ENCODE results near the gene RSKR. TPM values are rescaled to one million over a fixed set of nuclear protein-coding genes. Genes with fewer than 3 reads are reported as not detected.
"Not testable (repeated sequence)": the region's sequence is repeated elsewhere in the genome, so short reads cannot be mapped to it uniquely, and the experiment has no call there.

Gene RSKR
- total RNA-seq, 2 experiments from 2014 or later: 23.0 to 28.7 TPM

DNA sequence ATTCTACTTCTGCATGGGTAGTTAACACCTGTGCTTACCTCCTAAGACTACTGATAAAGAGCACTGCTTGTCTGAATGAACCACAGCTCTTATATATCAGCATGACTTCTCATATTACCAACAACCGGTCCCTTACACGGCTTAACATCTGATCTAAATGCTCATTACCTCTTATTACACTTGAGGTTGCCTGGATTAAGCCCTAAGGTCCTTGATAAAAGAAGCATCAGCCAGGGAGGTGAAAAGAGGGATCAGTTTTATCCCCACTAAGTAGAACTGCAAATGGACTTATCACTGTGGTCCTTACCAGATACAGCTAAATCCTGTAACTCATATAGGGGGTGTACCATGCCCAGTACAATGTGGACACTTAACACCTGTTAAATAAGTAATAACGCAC lies 8.2 kb upstream of the RSKR start:
- Mint-ChIP-seq H3K4me1 (ENCODE audit: low read depth) (no peaks in the 10 kb centered on the region), H3K36me3 (ENCODE audit: low read depth) (peaks cover 71% of the 10 kb centered on the region), H3K4me3 (no peak overlapping the region), H3K27ac (no peak overlapping the region), H3K27me3 (ENCODE audit: low read depth) (no peaks in the 10 kb centered on the region), H3K9me3 (ENCODE audit: insufficient read depth) (no peaks in the 10 kb centered on the region)
- ChIA-PET POLR2A (no interaction called here), CTCF (no interaction called here)
- ATAC-seq (no peak), DNase-seq (no peak)

DNA sequence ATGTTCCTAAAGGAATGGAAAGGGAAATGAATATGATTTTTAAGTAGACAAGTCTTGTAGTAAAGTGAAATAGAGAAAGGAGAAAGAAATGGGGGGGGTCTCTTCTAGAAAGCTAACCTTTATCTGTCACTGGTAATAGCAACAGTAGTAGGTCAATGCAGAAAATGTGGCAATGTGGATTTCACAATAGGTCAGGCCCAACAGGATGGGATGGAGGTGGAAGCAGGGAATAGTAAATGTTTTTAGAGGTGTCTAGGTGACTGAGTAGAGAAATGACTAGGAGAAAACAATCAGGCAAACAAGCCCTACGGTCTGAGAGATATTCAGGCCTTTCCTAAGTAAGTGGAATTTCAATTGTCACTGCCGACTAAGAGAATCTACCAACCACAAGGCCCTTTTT lies 6.0 kb upstream of the RSKR start:
- ChIA-PET CTCF (interaction anchor here (0.7 to 1.0 kb wide), 3 partner anchors 24 to 144 kb away, joined by 3 read pairs; no protein-coding TSS in a partner anchor), POLR2A (interaction anchor here (1.1 kb wide), 1 partner anchor 20 kb away, joined by 3 read pairs; no protein-coding TSS in a partner anchor)
- no peaks in the 10 kb centered on the region for H3K9me3 Mint-ChIP-seq (ENCODE audit: insufficient read depth)
- H3K4me3 Mint-ChIP-seq: no peak overlapping the region
- H3K4me1 Mint-ChIP-seq (ENCODE audit: low read depth): no peaks in the 10 kb centered on the region
- no peak for ATAC-seq
- H3K36me3 Mint-ChIP-seq (ENCODE audit: low read depth): peaks cover 83% of the 10 kb centered on the region
- no peaks in the 10 kb centered on the region for H3K27me3 Mint-ChIP-seq (ENCODE audit: low read depth)
- no peak for DNase-seq
- H3K27ac Mint-ChIP-seq: no peak overlapping the region

DNA sequence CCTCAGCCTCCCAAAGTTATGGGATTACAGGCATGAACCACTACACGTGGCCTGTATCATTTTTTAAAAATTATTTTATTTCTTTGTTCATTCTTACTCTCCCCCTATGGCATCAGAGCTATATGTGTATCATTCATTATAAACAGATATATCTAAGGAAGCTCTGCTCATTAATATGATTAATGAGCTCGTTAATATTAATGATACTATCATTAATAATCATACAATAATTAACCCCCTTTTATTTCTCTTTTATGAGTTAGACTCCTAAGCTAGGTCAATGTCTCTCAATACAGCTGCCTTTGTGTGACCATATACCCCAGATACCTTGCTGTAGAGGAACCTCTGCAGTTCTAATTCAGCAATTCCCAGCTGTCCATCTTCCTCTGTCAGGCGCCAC lies 4.5 kb upstream of the RSKR start:
- H3K36me3 Mint-ChIP-seq (ENCODE audit: low read depth): peaks cover 79% of the 10 kb centered on the region
- ATAC-seq: no peak

DNA sequence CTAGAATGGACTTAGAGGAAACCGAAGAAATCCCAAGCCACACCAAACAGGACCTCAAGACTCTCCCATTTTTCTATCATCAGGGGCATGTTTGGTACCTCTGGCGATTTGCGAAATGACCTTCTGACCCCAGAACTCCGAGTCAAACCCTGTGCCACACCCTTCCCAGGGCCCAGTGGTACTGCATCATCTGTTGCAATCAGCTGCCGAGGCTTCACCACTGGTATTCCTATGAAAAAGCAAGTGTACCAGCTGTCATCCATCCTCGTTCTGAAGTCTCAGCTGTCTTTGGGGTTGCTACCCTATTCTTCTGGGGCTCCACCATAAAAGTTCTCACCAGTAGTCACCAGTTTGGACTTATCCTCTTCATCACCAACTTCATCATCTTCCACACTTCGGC lies 2.3 kb upstream of the RSKR start:
- H3K4me1 Mint-ChIP-seq (ENCODE audit: low read depth): peaks cover 3% of the 10 kb centered on the region
- DNase-seq (no peak), ATAC-seq (no peak)
- H3K27me3 Mint-ChIP-seq (ENCODE audit: low read depth): no peaks in the 10 kb centered on the region
- ChIA-PET POLR2A (no interaction called here), CTCF (interaction anchor here (0.7 to 0.8 kb wide), 2 partner anchors 31 to 68 kb away, joined by 3 to 4 read pairs; no protein-coding TSS in a partner anchor)
- no peak overlapping the region for H3K4me3 Mint-ChIP-seq
- H3K9me3 Mint-ChIP-seq (ENCODE audit: insufficient read depth): no peaks in the 10 kb centered on the region
- no peak overlapping the region for H3K27ac Mint-ChIP-seq
- H3K36me3 Mint-ChIP-seq (ENCODE audit: low read depth): peaks cover 75% of the 10 kb centered on the region

More for the DNA sequence above, 4.5 kb upstream of the RSKR start:
- Mint-ChIP-seq H3K27me3 (ENCODE audit: low read depth) (no peaks in the 10 kb centered on the region), H3K27ac (no peak overlapping the region), H3K9me3 (ENCODE audit: insufficient read depth) (no peaks in the 10 kb centered on the region), H3K4me3 (no peak overlapping the region), H3K4me1 (ENCODE audit: low read depth) (peaks cover 3% of the 10 kb centered on the region)
- ChIA-PET POLR2A (interaction anchor here (0.8 to 1.7 kb wide), 2 partner anchors 17 to 19 kb away, joined by 3 to 8 read pairs; no protein-coding TSS in a partner anchor), CTCF (interaction anchor here (1.3 kb wide), 1 partner anchor 145 kb away, joined by 4 read pairs; no protein-coding TSS in a partner anchor)
- DNase-seq: no peak

DNA sequence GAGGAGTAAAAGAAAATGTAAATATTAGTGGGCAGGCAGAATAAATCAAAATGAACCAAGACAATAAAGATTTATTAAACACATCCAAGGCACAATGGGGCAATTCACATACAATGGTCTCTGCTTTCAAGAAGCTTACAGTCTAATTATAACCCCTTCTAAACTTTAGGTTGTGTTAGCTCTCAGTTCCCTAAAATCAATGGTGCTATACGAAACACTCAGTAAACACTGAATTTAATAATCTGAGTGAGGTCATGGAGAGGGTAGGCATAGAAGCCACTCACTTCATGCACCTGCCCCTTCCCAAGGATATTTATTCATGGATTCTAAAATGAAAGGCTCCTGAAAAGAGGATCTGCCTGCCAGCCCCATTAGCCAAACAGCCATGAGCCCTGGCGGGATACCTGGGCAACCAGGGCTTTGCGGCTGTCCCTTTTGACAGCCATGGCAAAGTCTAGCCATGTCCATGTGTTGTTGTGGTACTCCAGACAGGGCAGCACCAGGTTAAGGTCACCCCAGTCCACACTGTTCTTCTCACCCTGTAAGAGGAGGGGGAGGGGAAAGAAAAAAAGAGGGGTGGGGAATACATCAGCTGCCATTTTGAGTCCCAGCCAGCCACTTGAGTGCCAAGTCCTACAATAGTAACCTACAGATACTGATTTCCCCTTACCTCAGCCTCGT lies 1.4 kb upstream of the RSKR start:
- H3K36me3 Mint-ChIP-seq (ENCODE audit: low read depth): peaks cover 71% of the 10 kb centered on the region
- CTCF ChIA-PET: no interaction called here
- no peaks in the 10 kb centered on the region for H3K27me3 Mint-ChIP-seq (ENCODE audit: low read depth)
- DNase-seq: no peak
- POLR2A ChIA-PET: no interaction called here
- H3K4me1 Mint-ChIP-seq (ENCODE audit: low read depth): peaks cover 3% of the 10 kb centered on the region
- no peak for ATAC-seq
- H3K4me3 Mint-ChIP-seq: no peak overlapping the region
- H3K9me3 Mint-ChIP-seq (ENCODE audit: insufficient read depth): no peaks in the 10 kb centered on the region
- no peak overlapping the region for H3K27ac Mint-ChIP-seq

DNA sequence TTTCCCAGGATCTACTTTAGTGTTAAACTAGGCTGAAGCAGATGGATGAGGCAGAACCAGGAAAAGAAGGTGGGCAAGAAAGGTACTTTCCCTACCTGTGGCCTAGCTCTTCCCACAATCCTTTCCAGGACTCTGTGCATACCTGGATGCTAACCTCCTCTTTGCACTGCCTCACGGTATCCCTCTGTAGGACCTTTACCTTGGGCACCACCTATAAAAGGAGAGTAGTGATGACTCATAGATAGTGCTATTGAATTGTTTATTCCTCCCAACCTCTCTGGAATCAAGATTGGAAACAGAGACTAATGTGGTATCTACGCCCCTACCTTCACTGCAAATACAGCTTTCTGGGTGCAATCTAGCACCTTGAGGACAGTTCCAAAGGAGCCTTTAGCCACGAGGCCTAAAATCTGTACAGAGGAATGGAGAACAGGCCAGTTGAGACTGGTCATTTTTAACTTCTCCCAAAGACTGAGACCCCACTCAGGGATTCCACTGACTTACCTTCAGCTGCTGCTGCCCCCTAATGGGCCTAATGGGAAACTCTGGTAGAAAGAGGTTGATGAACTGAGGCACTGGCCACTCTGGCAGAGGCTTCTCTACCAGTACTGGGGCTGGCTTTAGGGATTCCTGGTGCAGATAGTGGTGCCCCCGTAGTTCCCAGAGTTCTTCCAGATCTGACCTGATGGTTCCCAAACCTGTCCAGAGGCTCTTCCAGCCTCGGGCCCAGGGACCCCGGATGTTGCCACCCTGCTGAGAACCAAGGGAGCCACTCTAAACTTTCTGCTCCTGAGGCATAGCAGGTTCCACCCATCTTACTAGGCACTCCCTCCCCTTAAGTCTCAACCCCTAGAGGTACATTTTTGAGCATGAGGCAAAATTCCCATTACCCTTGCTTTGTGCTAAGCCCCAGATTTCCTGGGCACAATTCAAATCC lies 781 bp downstream of the RSKR start:
- POLR2A ChIA-PET: interaction anchor here (0.6 to 1.7 kb wide), 3 partner anchors 11 to 80 kb away, joined by 3 read pairs; no protein-coding TSS in a partner anchor
- peaks cover 3% of the 10 kb centered on the region for H3K4me1 Mint-ChIP-seq (ENCODE audit: low read depth)

DNA sequence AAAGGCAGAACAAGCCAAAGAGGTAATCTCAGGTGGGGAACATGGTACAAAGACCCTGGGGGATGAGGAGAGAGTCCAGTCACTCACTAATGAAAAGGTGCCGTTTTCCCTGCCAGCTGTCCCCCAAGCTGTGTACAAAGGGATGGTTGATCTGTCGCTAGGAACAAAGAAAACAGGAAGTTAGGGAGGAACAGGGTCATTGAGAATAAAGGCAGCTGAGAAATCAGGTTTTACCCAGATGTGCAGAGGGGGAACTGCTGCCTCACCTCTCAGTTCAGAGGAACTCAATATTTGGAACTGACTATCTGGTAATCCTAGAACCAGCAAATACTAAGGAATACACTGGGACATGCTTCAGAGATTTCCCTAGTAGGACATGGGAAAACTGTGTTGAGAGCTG lies 1.5 kb downstream of the RSKR start:
- ATAC-seq (no peak), DNase-seq (no peak)
- ChIA-PET CTCF (interaction anchor here (0.7 to 3.3 kb wide), 21 partner anchors 11 to 125 kb away, joined by 3 to 17 read pairs (median 3); partner anchors contain the start of genes BLTP2, SDF2 and SUPT6H), POLR2A (interaction anchor here (0.6 to 1.7 kb wide), 2 partner anchors 13 to 81 kb away, joined by 3 read pairs; no protein-coding TSS in a partner anchor)
- Mint-ChIP-seq H3K4me3 (no peak overlapping the region), H3K4me1 (ENCODE audit: low read depth) (peaks cover 3% of the 10 kb centered on the region), H3K9me3 (ENCODE audit: insufficient read depth) (no peaks in the 10 kb centered on the region), H3K27ac (peak overlapping the region; percentile 55), H3K27me3 (ENCODE audit: low read depth) (no peaks in the 10 kb centered on the region), H3K36me3 (ENCODE audit: low read depth) (peaks cover 64% of the 10 kb centered on the region)

More for the DNA sequence above, 781 bp downstream of the RSKR start:
- DNase-seq: peak; percentile 39
- peak; percentile 69 for ATAC-seq
- peaks cover 63% of the 10 kb centered on the region for H3K36me3 Mint-ChIP-seq (ENCODE audit: low read depth)
- CTCF ChIA-PET: interaction anchor here (0.7 to 3.3 kb wide), 22 partner anchors 11 to 125 kb away, joined by 3 to 17 read pairs (median 3); partner anchors contain the start of genes BLTP2, SDF2 and SUPT6H
- H3K27ac Mint-ChIP-seq: no peak overlapping the region
- no peaks in the 10 kb centered on the region for H3K27me3 Mint-ChIP-seq (ENCODE audit: low read depth)
- H3K9me3 Mint-ChIP-seq (ENCODE audit: insufficient read depth): no peaks in the 10 kb centered on the region
- H3K4me3 Mint-ChIP-seq: no peak overlapping the region

DNA sequence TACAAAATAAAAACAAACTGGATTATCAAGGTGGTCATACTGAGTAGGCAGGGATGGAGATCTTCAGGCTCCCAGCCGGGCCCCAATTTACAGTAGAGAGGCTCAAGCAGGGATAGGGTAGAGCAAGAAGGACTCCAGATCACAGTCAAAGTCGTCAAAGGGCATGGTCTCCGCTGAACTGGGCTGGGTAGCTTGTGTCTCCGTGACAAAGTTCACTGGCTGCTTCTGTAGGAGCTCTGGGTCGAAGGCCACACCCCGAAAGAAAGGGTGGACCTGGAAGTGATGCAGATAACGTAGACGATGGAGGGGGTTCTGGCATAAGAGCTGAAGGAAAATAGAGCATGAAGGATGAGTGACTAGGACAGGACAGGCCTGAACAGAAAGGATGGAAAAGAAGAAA lies 3.6 kb downstream of the RSKR start:
- H3K4me3 Mint-ChIP-seq: no peak overlapping the region
- DNase-seq (no peak), ATAC-seq (no peak)
- peaks cover 3% of the 10 kb centered on the region for H3K4me1 Mint-ChIP-seq (ENCODE audit: low read depth)
- ChIA-PET CTCF (interaction anchor here (3.3 kb wide), 1 partner anchor 11 kb away, joined by 12 read pairs; no protein-coding TSS in a partner anchor), POLR2A (interaction anchor here (0.9 to 2.3 kb wide), 4 partner anchors 11 to 33 kb away, joined by 3 to 7 read pairs (median 4); partner anchors contain the start of gene ALDOC)
- no peaks in the 10 kb centered on the region for H3K9me3 Mint-ChIP-seq (ENCODE audit: insufficient read depth)
- H3K36me3 Mint-ChIP-seq (ENCODE audit: low read depth): peaks cover 47% of the 10 kb centered on the region
- peak overlapping the region; percentile 4 for H3K27ac Mint-ChIP-seq
- H3K27me3 Mint-ChIP-seq (ENCODE audit: low read depth): no peaks in the 10 kb centered on the region

DNA sequence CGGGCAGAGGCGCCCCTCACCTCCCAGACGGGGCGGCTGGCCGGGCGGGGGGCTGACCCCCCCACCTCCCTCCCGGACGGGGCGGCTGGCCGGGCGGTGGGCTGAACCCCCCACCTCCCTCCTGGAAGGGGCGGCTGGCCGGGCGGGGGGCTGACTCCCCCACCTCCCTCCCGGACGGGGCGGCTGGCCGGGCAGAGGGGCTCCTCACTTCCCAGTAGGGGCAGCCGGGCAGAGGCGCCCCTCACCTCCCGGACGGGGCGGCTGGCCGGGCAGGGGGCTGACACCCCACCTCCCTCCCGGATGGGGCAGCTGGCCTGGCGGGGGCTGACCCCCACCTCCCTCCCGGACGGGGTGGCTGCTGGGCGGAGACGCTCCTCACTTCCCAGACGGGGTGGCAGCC lies 10.0 kb downstream of the RSKR start:
- H3K4me3 Mint-ChIP-seq; CTCF ChIA-PET; ATAC-seq; H3K27ac Mint-ChIP-seq; POLR2A ChIA-PET; DNase-seq; H3K9me3 Mint-ChIP-seq (ENCODE audit: insufficient read depth); H3K36me3 Mint-ChIP-seq (ENCODE audit: low read depth); H3K4me1 Mint-ChIP-seq (ENCODE audit: low read depth); H3K27me3 Mint-ChIP-seq (ENCODE audit: low read depth): not testable (repeated sequence)

DNA sequence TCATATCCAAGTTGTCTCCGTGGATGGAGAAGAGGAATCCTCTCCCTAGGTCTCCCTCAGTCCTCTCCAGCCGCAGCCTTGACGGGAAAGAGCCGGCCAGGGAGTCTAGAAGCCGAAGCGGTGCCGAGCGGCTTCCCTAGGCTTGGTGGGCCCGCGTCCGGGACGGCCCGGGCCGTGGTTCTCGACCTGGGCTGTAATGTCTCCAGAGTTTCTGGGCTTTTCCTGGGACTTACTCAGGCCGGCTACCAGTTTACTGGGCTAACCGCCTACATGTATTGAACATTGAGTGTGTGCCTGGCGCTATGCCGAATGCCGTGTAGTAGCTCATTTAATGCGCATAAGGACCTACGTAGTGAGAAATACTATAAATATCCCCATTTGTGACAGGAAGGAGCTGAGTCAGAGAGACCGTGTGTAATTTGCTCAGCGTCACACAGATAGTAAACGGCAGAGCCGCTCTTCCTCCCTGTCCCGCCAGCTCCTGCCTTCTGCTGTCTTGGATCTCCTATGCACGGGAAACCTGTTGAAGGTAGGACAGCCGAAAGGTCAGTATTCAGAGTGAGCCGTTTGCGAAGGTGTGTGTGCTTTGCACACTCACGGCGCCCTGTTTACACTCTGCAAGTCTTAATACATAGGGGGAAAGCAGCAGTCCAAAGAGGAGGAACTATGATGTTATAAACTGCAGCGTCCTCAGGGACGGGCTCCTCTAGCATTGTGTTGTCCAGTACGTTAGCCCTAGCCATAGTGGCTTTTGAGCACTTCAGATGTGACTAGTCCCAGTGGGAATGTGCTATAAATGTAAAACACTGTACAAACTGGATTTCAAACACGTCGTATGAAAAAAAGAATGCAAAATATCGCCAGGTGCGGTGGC lies 14.4 kb downstream of the RSKR start:
- H3K4me3 Mint-ChIP-seq: peak overlapping the region; percentile 84
- peaks cover 23% of the 10 kb centered on the region for H3K36me3 Mint-ChIP-seq (ENCODE audit: low read depth)
- ATAC-seq: peak; percentile 60
- ChIA-PET POLR2A (interaction anchor here (0.6 to 2.6 kb wide), 19 partner anchors 11 to 264 kb away, joined by 3 to 19 read pairs (median 5); partner anchors contain the start of genes ALDOC, BLTP2, IFT20 and PIGS), CTCF (interaction anchor here (1.1 to 1.7 kb wide), 4 partner anchors 12 to 107 kb away, joined by 3 to 12 read pairs (median 8); no protein-coding TSS in a partner anchor)
- H3K4me1 Mint-ChIP-seq (ENCODE audit: low read depth): peaks cover 19% of the 10 kb centered on the region
- H3K9me3 Mint-ChIP-seq (ENCODE audit: insufficient read depth): no peaks in the 10 kb centered on the region
- peak; percentile 68 for DNase-seq
- H3K27me3 Mint-ChIP-seq (ENCODE audit: low read depth): no peaks in the 10 kb centered on the region
- peak overlapping the region; percentile 91 for H3K27ac Mint-ChIP-seq
